ENCODE results near the gene PPP1R14B.
"Not testable (repeated sequence)": the region's sequence is repeated elsewhere in the genome, so short reads cannot be mapped to it uniquely, and the experiment has no call there.

The PPP1R14B gene

GRCh38 chr11:64260147-64260708 lies 13.5 kb upstream of the PPP1R14B start:
- no peak for DNase-seq (ENCODE audit: low read depth)

GRCh38 chr11:64259533-64260067 lies 12.9 kb upstream of the PPP1R14B start:
- no peak for DNase-seq (ENCODE audit: low read depth)

GRCh38 chr11:64258946-64259532 lies 12.3 kb upstream of the PPP1R14B start:
- no peak for DNase-seq (ENCODE audit: low read depth)

GRCh38 chr11:64258356-64258755 lies 11.6 kb upstream of the PPP1R14B start:
- no peak for DNase-seq (ENCODE audit: low read depth)

GRCh38 chr11:64256300-64256699 lies 9.6 kb upstream of the PPP1R14B start:
- no peak for DNase-seq (ENCODE audit: low read depth)

GRCh38 chr11:64255135-64256128 lies 8.7 kb upstream of the PPP1R14B start:
- DNase-seq (ENCODE audit: low read depth): no peak

- DNase-seq (ENCODE audit: low read depth): no peak
These were observed 7.6 kb upstream of the PPP1R14B start for GRCh38 chr11:64254326-64254725.

- DNase-seq (ENCODE audit: low read depth): no peak
These were observed 6.7 kb upstream of the PPP1R14B start for GRCh38 chr11:64253481-64253880.

- no peak for DNase-seq (ENCODE audit: low read depth)
These were observed 6.3 kb upstream of the PPP1R14B start for GRCh38 chr11:64253043-64253442.

GRCh38 chr11:64252003-64252872 lies 5.5 kb upstream of the PPP1R14B start:
- DNase-seq (ENCODE audit: low read depth): no peak

- no peak for DNase-seq (ENCODE audit: low read depth)
These were observed 4.9 kb upstream of the PPP1R14B start for GRCh38 chr11:64251753-64252002.

- no peak for DNase-seq (ENCODE audit: low read depth)
These were observed 4.4 kb upstream of the PPP1R14B start, which contains the start of gene PLCB3 for GRCh38 chr11:64251016-64251752. PLCB3 (plus strand) TSS chr11:64251530; CDS start chr11:64251650, 120 bp downstream.

GRCh38 chr11:64250415-64251015 lies 3.8 kb upstream of the PPP1R14B start:
- DNase-seq (ENCODE audit: low read depth): no peak

GRCh38 chr11:64249563-64250414 lies 3.0 kb upstream of the PPP1R14B start:
- no peak for DNase-seq (ENCODE audit: low read depth)

GRCh38 chr11:64249038-64249437 lies 2.3 kb upstream of the PPP1R14B start:
- no peak for DNase-seq (ENCODE audit: low read depth)

GRCh38 chr11:64248578-64248977 lies 1.8 kb upstream of the PPP1R14B start:
- DNase-seq (ENCODE audit: low read depth): no peak

GRCh38 chr11:64247729-64248531 lies 1.2 kb upstream of the PPP1R14B start:
- no peak for DNase-seq (ENCODE audit: low read depth)

- DNase-seq (ENCODE audit: low read depth): not testable (repeated sequence)
These were observed 197 bp downstream of the PPP1R14B start for GRCh38 chr11:64246621-64246870.
